GM18502 (cell line): ENCODE results near the gene KIF21B.

Experiments used
- ATAC-seq: cut with Tn5 transposase; IDR thresholded peaks from one replicate; pipeline ENCODE4 v1.9.1; 2021; ENCODE audit warnings: mild to moderate bottlenecking; ENCODE audit not compliant: unreplicated experiment, poor library complexity

Gene KIF21B

GRCh38 chr1:201048521-201048920 lies 25.0 kb upstream of the KIF21B start:
- ATAC-seq = no peak

DNA sequence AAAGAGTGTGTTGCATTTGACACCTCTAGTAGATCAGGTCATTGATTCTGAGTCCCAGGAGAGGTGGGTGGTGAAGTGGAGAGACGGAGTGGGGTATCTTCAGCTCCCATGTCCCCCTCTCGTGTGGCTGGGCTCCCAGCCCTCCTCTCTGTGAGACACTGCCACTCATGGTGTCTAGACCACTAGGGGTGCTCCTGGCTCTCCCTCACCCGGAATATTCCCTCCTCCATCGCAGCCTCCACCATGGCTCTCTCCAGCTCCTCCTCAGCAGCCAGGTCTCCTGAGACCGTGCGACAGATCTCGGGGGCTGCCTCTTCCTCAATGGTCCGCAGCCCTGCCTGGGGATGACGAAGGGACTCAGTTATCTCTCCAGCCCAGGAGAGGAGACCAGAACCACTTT lies 20.6 kb upstream of the KIF21B start:
- ATAC-seq = no peak

DNA sequence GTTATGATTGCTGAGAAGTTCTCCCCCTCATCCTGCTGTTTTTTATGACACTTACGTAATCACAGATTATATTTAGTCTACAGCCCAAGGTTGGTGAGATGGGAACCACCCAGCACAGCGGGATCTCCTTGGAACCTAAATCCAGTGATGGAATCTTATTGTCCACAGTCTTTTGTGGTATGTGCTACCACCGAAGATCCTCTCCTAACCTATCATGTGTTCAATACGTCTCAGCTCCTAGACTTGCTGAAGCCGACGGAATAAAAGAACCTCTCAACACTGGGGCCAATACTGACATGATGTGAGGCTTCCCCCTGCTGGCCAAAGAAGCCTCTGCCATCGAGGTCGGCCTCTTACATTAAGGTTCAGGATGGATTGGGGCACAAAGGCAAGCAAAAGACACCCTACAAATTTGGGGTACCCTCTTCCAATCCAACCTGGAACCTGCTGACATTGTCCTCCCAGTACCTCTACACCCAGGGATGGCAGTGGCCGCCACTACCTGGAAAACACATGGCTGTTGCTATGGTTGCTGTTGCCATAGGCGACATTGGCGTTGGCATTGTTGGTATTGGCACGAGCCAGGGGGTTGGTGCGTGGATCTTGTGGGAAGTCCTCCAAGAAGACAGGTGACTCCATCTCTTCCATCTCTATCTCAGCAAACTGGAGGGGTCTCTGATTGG lies 19.4 kb upstream of the KIF21B start:
- ATAC-seq = peak; percentile 73

DNA sequence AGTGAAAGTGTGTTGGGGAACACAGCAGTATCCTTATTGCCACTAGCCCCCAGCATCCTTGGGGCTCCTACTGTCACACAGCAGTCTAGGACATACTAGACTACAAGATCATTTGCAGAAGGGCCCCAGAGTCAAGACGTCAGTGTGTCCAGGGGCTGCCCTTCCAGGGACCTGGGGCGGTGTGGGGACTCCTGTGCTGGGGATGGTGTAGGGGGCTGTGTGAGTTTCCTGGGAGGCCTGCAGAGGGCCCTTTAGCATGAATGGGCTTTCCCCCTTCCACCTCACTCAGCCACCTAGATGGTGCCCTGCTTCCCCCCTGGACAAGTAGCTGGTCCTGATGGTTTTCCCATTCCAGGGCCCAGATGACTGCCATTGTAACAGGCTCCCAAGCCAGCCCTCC lies 17.5 kb upstream of the KIF21B start:
- no peak for ATAC-seq

- ATAC-seq = no peak
Observed at GRCh38 chr1:201039876-201040275, 16.4 kb upstream of the KIF21B start.

- ATAC-seq = no peak
Observed at GRCh38 chr1:201039418-201039817, 15.9 kb upstream of the KIF21B start.

GRCh38 chr1:201038186-201038876 lies 14.8 kb upstream of the KIF21B start:
- no peak for ATAC-seq

GRCh38 chr1:201036188-201036842 lies 12.8 kb upstream of the KIF21B start:
- ATAC-seq = no peak

GRCh38 chr1:201034671-201035070 lies 11.2 kb upstream of the KIF21B start:
- ATAC-seq = no peak

DNA sequence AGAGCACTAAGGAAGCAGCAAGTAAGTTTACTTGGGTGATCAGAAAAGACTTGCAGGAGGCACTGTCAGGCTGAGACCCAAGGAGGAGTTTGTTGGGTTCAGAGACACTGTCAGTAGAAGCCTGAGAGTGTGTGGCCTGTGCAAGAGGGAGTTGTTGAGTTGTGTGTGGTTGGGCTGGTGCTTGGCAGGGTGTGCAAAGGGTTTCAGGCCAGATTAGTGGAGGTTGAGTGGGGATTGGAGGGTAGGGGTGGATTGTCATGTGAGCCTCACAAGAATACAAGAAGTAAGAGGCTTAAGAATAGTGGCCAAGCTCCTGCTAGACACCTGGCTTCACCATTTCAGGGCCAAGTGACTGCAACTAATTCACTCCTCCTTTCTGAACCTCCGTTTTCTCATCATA lies 8.9 kb upstream of the KIF21B start:
- ATAC-seq = no peak

- no peak for ATAC-seq
Observed at GRCh38 chr1:201028461-201028889, 5.0 kb upstream of the KIF21B start.

GRCh38 chr1:201026836-201027235 lies 3.3 kb upstream of the KIF21B start:
- ATAC-seq = no peak

- ATAC-seq = no peak
Observed at GRCh38 chr1:201026234-201026633, 2.7 kb upstream of the KIF21B start.

- no peak for ATAC-seq
Observed at GRCh38 chr1:201025571-201026002, 2.1 kb upstream of the KIF21B start.

DNA sequence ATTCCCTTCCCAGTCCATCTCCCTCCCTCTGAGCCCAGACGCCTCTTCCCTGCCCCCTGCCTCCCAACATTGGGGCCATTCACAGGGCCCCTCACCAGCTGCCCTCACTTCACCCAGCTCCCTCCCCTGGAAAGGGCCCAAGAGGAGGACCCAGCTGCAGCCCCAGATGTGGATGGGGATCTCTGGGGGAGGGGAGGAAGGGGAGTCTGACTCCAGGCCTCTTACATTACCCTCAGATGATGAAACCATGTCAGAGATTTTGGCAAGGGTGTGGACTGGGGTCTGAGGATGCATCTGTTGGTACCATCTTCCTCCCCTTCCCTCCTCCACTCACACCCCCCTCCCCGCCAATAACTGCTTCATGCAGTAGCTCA lies 1.1 kb upstream of the KIF21B start:
- no peak for ATAC-seq

DNA sequence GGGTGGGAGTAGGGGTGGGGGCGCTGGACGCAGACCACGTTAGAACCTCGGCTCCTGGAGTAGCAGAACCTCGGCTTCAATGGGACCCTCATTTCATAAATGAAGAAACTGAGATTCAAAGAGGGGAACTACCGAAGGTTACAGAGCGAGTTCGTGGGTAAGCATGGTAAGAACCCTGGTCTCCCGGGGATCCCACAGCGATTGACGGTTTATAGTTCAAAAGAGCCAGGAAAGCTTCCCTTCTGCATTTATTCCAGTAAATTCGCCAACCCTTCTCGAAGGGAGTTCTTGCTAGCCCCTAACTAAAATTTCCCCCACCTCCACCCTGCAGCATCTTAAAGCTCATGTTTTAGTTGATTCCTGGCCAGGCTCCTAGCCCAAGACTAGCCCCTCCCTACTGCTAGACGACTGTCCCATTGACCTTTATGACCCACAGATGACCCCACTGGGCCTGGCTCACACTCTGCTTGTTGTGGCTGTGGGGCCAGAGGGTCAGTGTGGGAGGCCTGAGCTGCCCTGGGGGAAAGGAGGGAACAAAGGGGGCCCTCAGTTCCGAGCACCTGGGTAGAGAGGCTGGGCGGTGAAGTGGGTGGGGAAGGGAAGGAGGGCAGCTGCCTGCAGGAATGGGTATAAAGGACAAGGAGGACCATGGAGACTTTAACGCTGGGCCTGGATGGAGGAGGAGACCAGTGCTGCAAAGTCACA lies 558 bp upstream of the KIF21B start:
- no peak for ATAC-seq

DNA sequence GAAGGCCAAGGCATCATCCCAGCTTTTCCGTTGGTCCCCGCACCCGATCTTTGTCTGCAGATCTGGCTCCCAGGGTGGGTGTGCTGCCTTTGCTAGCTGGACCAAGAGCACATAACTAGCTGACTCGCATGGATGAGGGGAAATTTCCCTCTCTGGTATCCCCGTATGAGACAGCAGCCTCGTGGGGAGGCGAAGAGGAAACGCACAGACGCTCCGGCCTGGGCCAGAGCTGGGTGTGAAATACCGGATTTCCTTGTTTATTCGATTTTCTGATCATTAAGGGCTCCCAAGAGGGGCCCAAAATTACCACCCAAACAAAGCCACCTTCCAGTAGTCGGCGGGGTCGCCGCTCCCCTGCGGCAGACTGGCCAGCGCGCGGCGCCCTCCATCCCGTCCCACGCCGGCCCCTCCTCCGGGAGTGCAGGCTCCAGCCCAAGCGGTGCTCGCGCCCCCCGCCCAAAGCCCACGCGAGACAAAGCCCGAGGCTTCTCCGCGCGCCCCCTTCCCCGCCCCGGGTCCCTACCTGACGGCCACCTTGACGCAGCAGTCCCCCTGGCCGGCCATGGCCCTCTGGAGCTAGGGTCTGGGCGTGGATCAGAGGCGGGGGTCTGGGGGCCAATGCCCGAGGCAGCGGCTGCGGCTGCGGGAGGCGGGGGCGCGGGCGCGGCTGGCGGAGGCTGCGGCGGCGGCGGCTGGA lies 546 bp downstream of the KIF21B start:
- no peak for ATAC-seq

GRCh38 chr1:201022493-201022819 lies 1.1 kb downstream of the KIF21B start:
- ATAC-seq = no peak

DNA sequence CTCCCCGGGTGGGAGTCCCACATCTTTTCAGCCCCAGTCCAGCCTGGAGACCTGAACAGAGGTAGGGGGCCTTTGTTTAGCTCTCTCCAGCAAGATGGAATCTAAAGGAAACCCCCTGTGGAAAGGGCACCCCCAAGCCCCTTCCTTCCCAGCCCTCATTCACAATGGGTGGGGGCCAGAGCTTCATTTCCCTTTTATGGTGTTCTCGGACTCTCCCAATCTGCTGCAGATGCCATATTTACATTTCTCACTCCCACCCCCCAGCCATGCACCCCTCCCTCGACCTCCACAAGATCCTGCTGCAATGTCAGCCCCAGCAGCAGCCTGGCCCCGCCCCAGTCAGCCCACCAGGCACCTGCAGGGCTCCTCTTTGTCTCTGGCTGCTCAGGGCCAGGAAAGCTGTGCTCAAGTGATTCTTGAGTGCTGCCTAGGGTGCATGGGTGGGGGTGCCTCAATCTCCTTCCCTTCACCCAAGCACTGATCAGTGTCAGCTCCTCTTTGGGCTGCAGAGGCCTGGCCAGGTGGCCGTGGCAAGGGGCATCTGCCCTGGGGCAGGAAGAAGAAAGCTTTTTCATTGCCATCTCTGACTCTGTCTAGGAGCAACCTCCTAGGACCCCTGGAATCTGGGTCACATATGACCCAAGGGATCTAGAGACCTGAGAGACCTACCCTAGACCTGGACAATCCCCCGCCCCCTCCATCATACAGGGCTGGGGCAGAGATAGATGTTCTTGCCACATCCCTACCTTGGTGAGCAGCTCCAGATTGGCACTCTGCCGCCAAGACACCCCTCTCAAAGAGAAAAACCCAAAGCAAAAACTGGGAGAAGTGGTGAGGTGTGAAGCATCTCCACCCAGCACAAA lies 1.7 kb downstream of the KIF21B start:
- no peak for ATAC-seq
